ENCODE data around the gene SYNPR.

- TF ChIP-seq CTCF (conservative IDR thresholded peaks at IDR 0.05; ENCODE audit: low read depth, low read length): no peak
- no peak for TF ChIP-seq EZH2 (IDR thresholded peaks at IDR 0.05; ENCODE audit: borderline replicate concordance, low read depth, low read length, poor library complexity, severe bottlenecking)
These were observed 45.7 kb downstream of the SYNPR start for GRCh38 chr3:63323766-63324165.

All from A673 (cell line).